Hematopoietic multipotent progenitor cell (in vitro differentiated cells): Measurements from ENCODE around the gene UBTD2. TPM values are rescaled to one million over a fixed set of nuclear protein-coding genes. Genes with fewer than 3 reads are reported as not detected.
"Not testable (repeated sequence)": the region's sequence is repeated elsewhere in the genome, so short reads cannot be mapped to it uniquely, and the experiment has no call there.

ENCODE experiments used
- DNase-seq, 3 donors: peaks; one replicate each; pipeline ENCODE4 v3.0.0-alpha.2; 2011 to 2015; ENCODE audit warnings: low read depth in 2 of 3, low spot score in 2 of 3
- total RNA-seq: library from RNA; depleted of rRNA; stranded (reverse); fragments of >200 nt; gene quantifications from one replicate; pipeline ENCODE4 v1.2.3, GENCODE V29; 2012

Gene UBTD2
- total RNA-seq, 1 donor = 8.1 TPM

- no peak for DNase-seq
Observed at GRCh38 chr5:172199446-172199845, 84.1 kb downstream of the UBTD2 start.

GRCh38 chr5:172197775-172198174 is 85.8 kb downstream of the UBTD2 start:
- not testable (repeated sequence) for DNase-seq

- no peak for DNase-seq
Observed at GRCh38 chr5:172194985-172195774, 88.4 kb downstream of the UBTD2 start.

GRCh38 chr5:172193872-172194271 is 89.7 kb downstream of the UBTD2 start, which contains the start of gene EFCAB9:
TSS of gene EFCAB9 (plus strand) at chr5:172194172. CDS start at chr5:172194173, 1 bp downstream.
- no peak for DNase-seq

GRCh38 chr5:172189693-172190296 is 93.8 kb downstream of the UBTD2 start:
- DNase-seq = no peak

GRCh38 chr5:172188893-172189692 is 94.5 kb downstream of the UBTD2 start:
- DNase-seq = no peak

- DNase-seq = peak; percentile 78 to 95 (median 92)
Observed at GRCh38 chr5:172188033-172188892, 95.3 kb downstream of the UBTD2 start, which contains the start of gene STK10. TSS of gene STK10 (minus strand) at chr5:172188224. CDS start at chr5:172188042, 182 bp downstream.

GRCh38 chr5:172187118-172188032 is 96.2 kb downstream of the UBTD2 start:
- peak in 2 of 3 donors; percentile 57 to 64 for DNase-seq

- no peak for DNase-seq
Observed at GRCh38 chr5:172186114-172186695, 97.4 kb downstream of the UBTD2 start.

GRCh38 chr5:172185096-172185461 is 98.5 kb downstream of the UBTD2 start:
- DNase-seq = peak in 1 of 3 donors; percentile 30

GRCh38 chr5:172183881-172184280 is 99.7 kb downstream of the UBTD2 start:
- DNase-seq = no peak

GRCh38 chr5:172182291-172182690 is 101.3 kb downstream of the UBTD2 start:
- DNase-seq = no peak

GRCh38 chr5:172180936-172181335 is 102.6 kb downstream of the UBTD2 start:
- DNase-seq = no peak

GRCh38 chr5:172178991-172179989 is 104.3 kb downstream of the UBTD2 start:
- peak in 2 of 3 donors; percentile 71 to 84 for DNase-seq

- peak in 1 of 3 donors; percentile 28 for DNase-seq
Observed at GRCh38 chr5:172178301-172178987, 105.1 kb downstream of the UBTD2 start.

- no peak for DNase-seq
Observed at GRCh38 chr5:172177176-172177575, 106.4 kb downstream of the UBTD2 start.

GRCh38 chr5:172175263-172175719 is 108.3 kb downstream of the UBTD2 start:
- DNase-seq = peak; percentile 64 to 92 (median 80)
